MM.1S (cell line): ENCODE data around the gene TSPAN9.

Source experiments
- EZH2 ChIP-seq: fragments of 300-600 bp; sonication (generic); optimal IDR thresholded peaks from 2 replicates; pipeline ENCODE3; 2017; ENCODE audit warnings: low read depth, mild to moderate bottlenecking, antibody characterized with exemption, low read length, mixed read lengths
- TF ChIP-seq, protein P1 (sequence below): fragments of 300-600 bp; sonication (generic); IDR thresholded peaks from 2 replicates; pipeline ENCODE4 v1.5.1; 2016; ENCODE audit warnings: antibody characterized with exemption, low read length, mixed read lengths

DNA sequence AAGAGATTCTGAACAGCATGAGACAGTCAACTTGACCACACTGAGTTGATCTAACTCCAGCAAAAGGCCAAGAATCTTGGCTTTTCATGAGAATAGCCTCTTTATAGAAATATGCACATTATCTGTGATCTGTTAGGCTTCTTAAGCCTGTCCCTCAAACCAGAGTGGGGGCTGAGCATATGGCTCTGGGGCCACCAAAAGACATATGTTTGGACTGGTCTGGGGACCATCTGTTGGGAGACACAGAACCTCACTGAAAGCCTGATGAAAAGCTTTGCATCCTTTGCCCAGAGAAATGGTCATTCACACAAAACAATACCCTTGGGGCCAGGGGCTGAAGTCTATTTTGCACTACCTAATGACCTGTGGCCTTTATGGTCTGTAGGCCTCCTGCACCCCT lies 248.6 kb downstream of the TSPAN9 start:
- TF ChIP-seq, protein P1, sequence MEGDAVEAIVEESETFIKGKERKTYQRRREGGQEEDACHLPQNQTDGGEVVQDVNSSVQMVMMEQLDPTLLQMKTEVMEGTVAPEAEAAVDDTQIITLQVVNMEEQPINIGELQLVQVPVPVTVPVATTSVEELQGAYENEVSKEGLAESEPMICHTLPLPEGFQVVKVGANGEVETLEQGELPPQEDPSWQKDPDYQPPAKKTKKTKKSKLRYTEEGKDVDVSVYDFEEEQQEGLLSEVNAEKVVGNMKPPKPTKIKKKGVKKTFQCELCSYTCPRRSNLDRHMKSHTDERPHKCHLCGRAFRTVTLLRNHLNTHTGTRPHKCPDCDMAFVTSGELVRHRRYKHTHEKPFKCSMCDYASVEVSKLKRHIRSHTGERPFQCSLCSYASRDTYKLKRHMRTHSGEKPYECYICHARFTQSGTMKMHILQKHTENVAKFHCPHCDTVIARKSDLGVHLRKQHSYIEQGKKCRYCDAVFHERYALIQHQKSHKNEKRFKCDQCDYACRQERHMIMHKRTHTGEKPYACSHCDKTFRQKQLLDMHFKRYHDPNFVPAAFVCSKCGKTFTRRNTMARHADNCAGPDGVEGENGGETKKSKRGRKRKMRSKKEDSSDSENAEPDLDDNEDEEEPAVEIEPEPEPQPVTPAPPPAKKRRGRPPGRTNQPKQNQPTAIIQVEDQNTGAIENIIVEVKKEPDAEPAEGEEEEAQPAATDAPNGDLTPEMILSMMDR = no peak
- TF ChIP-seq EZH2 = no peak
